Panc1 (cell line): ENCODE measurements around the gene SLC39A10. TPM values are rescaled to one million over a fixed set of nuclear protein-coding genes. Genes with fewer than 3 reads are reported as not detected.

ENCODE experiments used
- ATAC-seq: fragments of 200-7000 bp; cut with Tn5 transposase; 2 replicates; pipeline ENCODE4 v1.9.1; 2020; ENCODE audit warnings: mild to moderate bottlenecking, moderate library complexity
- BruUV-seq: library from RNA; stranded (reverse); fragments of 400-500 nt; replicated peaks from 2 replicates; lab custom pipeline; 2021; lab: Mats Ljungman, UMichigan
- CTCF ChIA-PET: fragments of 300-600 bp; sonication (Branson Sonifier 250); formaldehyde crosslinking; loops from one replicate; lab custom pipeline; 2022; ENCODE audit warnings: antibody characterized with exemption; lab: Charles Lee
- POLR2A ChIA-PET: fragments of 300-600 bp; sonication (Branson Sonifier 250); formaldehyde crosslinking; loops from one replicate; lab custom pipeline; 2022; ENCODE audit warnings: antibody characterized with exemption; lab: Charles Lee
- DNase-seq: peaks from one replicate; pipeline ENCODE4 v3.0.0-alpha.2; 2010; ENCODE audit warnings: low read depth, low spot score
- H3K27ac ChIP-seq: 2 replicates; pipeline ENCODE4 v1.5.1; 2011; ENCODE audit warnings: mild to moderate bottlenecking, low read length, inconsistent platforms
- H3K27me3 ChIP-seq: fragments of 200-500 bp; sonication (Bioruptor generic); 2 replicates; pipeline ENCODE4 v1.6.0; 2014; ENCODE audit warnings: low read length, inconsistent platforms; ENCODE audit not compliant: control insufficient read depth, insufficient read depth
- H3K36me3 ChIP-seq: fragments of 200-500 bp; sonication (Bioruptor generic); 2 replicates; pipeline ENCODE4 v1.5.1; 2014; ENCODE audit warnings: inconsistent platforms, mild to moderate bottlenecking, low read length, moderate library complexity; ENCODE audit not compliant: control insufficient read depth, insufficient read depth
- H3K4me1 ChIP-seq: 2 replicates; pipeline ENCODE4 v1.5.1; 2011; ENCODE audit warnings: inconsistent platforms, mild to moderate bottlenecking, low read length, moderate library complexity; ENCODE audit not compliant: control insufficient read depth, insufficient read depth
- H3K4me3 ChIP-seq, 2 experiments: 2 replicates each; pipeline ENCODE4 v1.5.1; 2011 to 2012; ENCODE audit warnings: low read depth in 2 of 2, low read length in 2 of 2, mild to moderate bottlenecking in 2 of 2, inconsistent platforms in 1 of 2, moderate library complexity in 1 of 2
- H3K9me3 ChIP-seq: fragments of 200-500 bp; sonication (Bioruptor generic); 2 replicates; pipeline ENCODE4 v1.5.1; 2014; ENCODE audit warnings: low read depth, mild to moderate bottlenecking, inconsistent platforms, low read length, moderate library complexity; ENCODE audit not compliant: control insufficient read depth, insufficient read depth
- POLR2AphosphoS5 ChIP-seq: IDR thresholded peaks from 2 replicates; pipeline ENCODE4 v1.6.1; 2012; ENCODE audit warnings: mild to moderate bottlenecking, low read depth, low read length, moderate library complexity
- SIN3A ChIP-seq: IDR thresholded peaks from 2 replicates; pipeline ENCODE4 v1.6.1; 2012; ENCODE audit warnings: low read depth, mild to moderate bottlenecking, low read length, moderate library complexity, borderline replicate concordance; ENCODE audit not compliant: insufficient read depth
- TCF7L2 ChIP-seq: IDR thresholded peaks from 2 replicates; pipeline ENCODE4 v1.6.1; 2011; ENCODE audit warnings: mild to moderate bottlenecking, low read depth, low read length, inconsistent platforms
- in situ Hi-C: cut with HindIII; loops from 2 replicates; pipeline ENCODE4 v1.10.0; 2016; ENCODE audit warnings: low sequenced_read_pairs, low pct_unique_long_range_greater_than_20kb
- intact Hi-C: fragments of 100-400 bp; cut with micrococcal nuclease; formaldehyde crosslinking; loops from one replicate; pipeline ENCODE4 v1.10.0; 2022; ENCODE audit not compliant: unreplicated experiment
- total RNA-seq: library from RNA; stranded (reverse); gene quantifications from one replicate; pipeline ENCODE4 v1.2.1, GENCODE V29; 2021; ENCODE audit not compliant: unreplicated experiment
- TF ChIP-seq, protein P1 (sequence below), 2 experiments: IDR thresholded peaks; 2 replicates each; pipeline ENCODE4 v1.6.1; 2011 to 2012; ENCODE audit warnings: low read depth in 2 of 2, control low read depth in 1 of 2, low read length in 1 of 2, mild to moderate bottlenecking in 1 of 2, moderate library complexity in 1 of 2; ENCODE audit not compliant: insufficient read depth in 1 of 2
- TF ChIP-seq, protein P2 (sequence below): fragments of 450-650 bp; IDR thresholded peaks from 2 replicates; pipeline ENCODE4 v1.5.1; 2017; ENCODE audit warnings: mild to moderate bottlenecking

SLC39A10 gene
- total RNA-seq, 1 experiment from 2014 or later, result 45.9 TPM

- no TSS peak for BruUV-seq
- ATAC-seq (no peak), DNase-seq (no peak)
- CTCF ChIA-PET, result interaction anchor here (1.0 kb wide), 1 partner anchor 11 kb away, joined by 5 read pairs; the partner anchor contains the start of gene SLC39A10
- in situ Hi-C loops (no loop called here), intact Hi-C loops (loop anchor here (5.0 kb wide), 1 partner anchor 269 kb away; no protein-coding TSS in a partner anchor)
- Histone ChIP-seq H3K27ac (no peak overlapping the region), H3K4me3 (no peak overlapping the region), H3K4me1 (peaks cover 2% of the 10 kb centered on the region), H3K9me3 (no peaks in the 10 kb centered on the region), H3K36me3 (no peaks in the 10 kb centered on the region), H3K27me3 (no peaks in the 10 kb centered on the region)
- POLR2A ChIA-PET, result interaction anchor here (0.6 kb wide), 1 partner anchor 267 kb away, joined by 6 read pairs; no protein-coding TSS in a partner anchor
- TF ChIP-seq, protein P1, sequence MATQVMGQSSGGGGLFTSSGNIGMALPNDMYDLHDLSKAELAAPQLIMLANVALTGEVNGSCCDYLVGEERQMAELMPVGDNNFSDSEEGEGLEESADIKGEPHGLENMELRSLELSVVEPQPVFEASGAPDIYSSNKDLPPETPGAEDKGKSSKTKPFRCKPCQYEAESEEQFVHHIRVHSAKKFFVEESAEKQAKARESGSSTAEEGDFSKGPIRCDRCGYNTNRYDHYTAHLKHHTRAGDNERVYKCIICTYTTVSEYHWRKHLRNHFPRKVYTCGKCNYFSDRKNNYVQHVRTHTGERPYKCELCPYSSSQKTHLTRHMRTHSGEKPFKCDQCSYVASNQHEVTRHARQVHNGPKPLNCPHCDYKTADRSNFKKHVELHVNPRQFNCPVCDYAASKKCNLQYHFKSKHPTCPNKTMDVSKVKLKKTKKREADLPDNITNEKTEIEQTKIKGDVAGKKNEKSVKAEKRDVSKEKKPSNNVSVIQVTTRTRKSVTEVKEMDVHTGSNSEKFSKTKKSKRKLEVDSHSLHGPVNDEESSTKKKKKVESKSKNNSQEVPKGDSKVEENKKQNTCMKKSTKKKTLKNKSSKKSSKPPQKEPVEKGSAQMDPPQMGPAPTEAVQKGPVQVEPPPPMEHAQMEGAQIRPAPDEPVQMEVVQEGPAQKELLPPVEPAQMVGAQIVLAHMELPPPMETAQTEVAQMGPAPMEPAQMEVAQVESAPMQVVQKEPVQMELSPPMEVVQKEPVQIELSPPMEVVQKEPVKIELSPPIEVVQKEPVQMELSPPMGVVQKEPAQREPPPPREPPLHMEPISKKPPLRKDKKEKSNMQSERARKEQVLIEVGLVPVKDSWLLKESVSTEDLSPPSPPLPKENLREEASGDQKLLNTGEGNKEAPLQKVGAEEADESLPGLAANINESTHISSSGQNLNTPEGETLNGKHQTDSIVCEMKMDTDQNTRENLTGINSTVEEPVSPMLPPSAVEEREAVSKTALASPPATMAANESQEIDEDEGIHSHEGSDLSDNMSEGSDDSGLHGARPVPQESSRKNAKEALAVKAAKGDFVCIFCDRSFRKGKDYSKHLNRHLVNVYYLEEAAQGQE (IDR thresholded peaks at IDR 0.05; ENCODE audit: insufficient read depth in 1 of 2, low read depth in 2 of 2, low read length in 1 of 2), result no peak
Measured at GRCh38 chr2:195667974-195668373, 10.9 kb downstream of the SLC39A10 start.

GRCh38 chr2:195670191-195670590, 13.2 kb downstream of the SLC39A10 start:
- no TSS peak for BruUV-seq
- Histone ChIP-seq H3K4me3 (no peak overlapping the region), H3K9me3 (no peaks in the 10 kb centered on the region), H3K27ac (no peak overlapping the region), H3K4me1 (no peaks in the 10 kb centered on the region; the same call in 1 of the 2 replicates), H3K27me3 (no peaks in the 10 kb centered on the region), H3K36me3 (no peaks in the 10 kb centered on the region)
- no peak for DNase-seq
- in situ Hi-C loops (no loop called here), intact Hi-C loops (no loop called here)
- CTCF ChIA-PET, result no interaction called here
- ATAC-seq, result no peak
- POLR2A ChIA-PET, result no interaction called here
- TF ChIP-seq TCF7L2, result no peak

- Histone ChIP-seq H3K27ac (no peak overlapping the region), H3K4me1 (no peaks in the 10 kb centered on the region; the same call in 1 of the 2 replicates), H3K36me3 (no peaks in the 10 kb centered on the region), H3K9me3 (no peaks in the 10 kb centered on the region), H3K4me3 (no peak overlapping the region), H3K27me3 (no peaks in the 10 kb centered on the region)
- intact Hi-C loops, result no loop called here
- TF ChIP-seq POLR2AphosphoS5 (no peak), SIN3A (no peak), TCF7L2 (no peak)
- TF ChIP-seq, protein P1 (IDR thresholded peaks at IDR 0.05; ENCODE audit: insufficient read depth in 1 of 2, low read depth in 2 of 2, low read length in 1 of 2), result no peak
- TF ChIP-seq, protein P2, sequence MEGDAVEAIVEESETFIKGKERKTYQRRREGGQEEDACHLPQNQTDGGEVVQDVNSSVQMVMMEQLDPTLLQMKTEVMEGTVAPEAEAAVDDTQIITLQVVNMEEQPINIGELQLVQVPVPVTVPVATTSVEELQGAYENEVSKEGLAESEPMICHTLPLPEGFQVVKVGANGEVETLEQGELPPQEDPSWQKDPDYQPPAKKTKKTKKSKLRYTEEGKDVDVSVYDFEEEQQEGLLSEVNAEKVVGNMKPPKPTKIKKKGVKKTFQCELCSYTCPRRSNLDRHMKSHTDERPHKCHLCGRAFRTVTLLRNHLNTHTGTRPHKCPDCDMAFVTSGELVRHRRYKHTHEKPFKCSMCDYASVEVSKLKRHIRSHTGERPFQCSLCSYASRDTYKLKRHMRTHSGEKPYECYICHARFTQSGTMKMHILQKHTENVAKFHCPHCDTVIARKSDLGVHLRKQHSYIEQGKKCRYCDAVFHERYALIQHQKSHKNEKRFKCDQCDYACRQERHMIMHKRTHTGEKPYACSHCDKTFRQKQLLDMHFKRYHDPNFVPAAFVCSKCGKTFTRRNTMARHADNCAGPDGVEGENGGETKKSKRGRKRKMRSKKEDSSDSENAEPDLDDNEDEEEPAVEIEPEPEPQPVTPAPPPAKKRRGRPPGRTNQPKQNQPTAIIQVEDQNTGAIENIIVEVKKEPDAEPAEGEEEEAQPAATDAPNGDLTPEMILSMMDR, result no peak
- no TSS peak for BruUV-seq
- no peak for DNase-seq
- CTCF ChIA-PET, result no interaction called here
- in situ Hi-C loops, result no loop called here
- POLR2A ChIA-PET, result no interaction called here
- no peak for ATAC-seq
Measured at GRCh38 chr2:195671563-195671962, 14.5 kb downstream of the SLC39A10 start.
